HG03354 (cell line): ENCODE results near the gene MYL6.
"Not testable (repeated sequence)": the region's sequence is repeated elsewhere in the genome, so short reads cannot be mapped to it uniquely, and the experiment has no call there.

Experiments used
- ATAC-seq: cut with Tn5 transposase; IDR thresholded peaks from one replicate; pipeline ENCODE4 v1.9.1; 2021; ENCODE audit warnings: mild to moderate bottlenecking; ENCODE audit not compliant: unreplicated experiment, poor library complexity, severe bottlenecking

The MYL6 gene

GRCh38 chr12:56154818-56155217, 3.3 kb upstream of the MYL6 start:
- no peak for ATAC-seq

GRCh38 chr12:56155256-56155845, 2.8 kb upstream of the MYL6 start:
- no peak for ATAC-seq

- ATAC-seq = not testable (repeated sequence)
These were observed 1.5 kb upstream of the MYL6 start for GRCh38 chr12:56156464-56157200.

- ATAC-seq = peak; percentile 48
These were observed 744 bp upstream of the MYL6 start for GRCh38 chr12:56157201-56158028.

GRCh38 chr12:56158926-56159461, 835 bp downstream of the MYL6 start:
- no peak for ATAC-seq

GRCh38 chr12:56159482-56160192, 1.5 kb downstream of the MYL6 start:
- ATAC-seq = no peak

GRCh38 chr12:56160193-56160763, 2.1 kb downstream of the MYL6 start:
- no peak for ATAC-seq

GRCh38 chr12:56160894-56161689, 2.9 kb downstream of the MYL6 start:
- no peak for ATAC-seq

GRCh38 chr12:56161690-56162351, 3.7 kb downstream of the MYL6 start:
- no peak for ATAC-seq

GRCh38 chr12:56162468-56163290, 4.5 kb downstream of the MYL6 start:
- ATAC-seq = no peak

GRCh38 chr12:56163533-56164344, 5.6 kb downstream of the MYL6 start:
- no peak for ATAC-seq

GRCh38 chr12:56164345-56164729, 6.2 kb downstream of the MYL6 start:
- no peak for ATAC-seq

- ATAC-seq = no peak
These were observed 7.2 kb downstream of the MYL6 start for GRCh38 chr12:56165369-56165768.

GRCh38 chr12:56169229-56169759, 11.1 kb downstream of the MYL6 start:
- ATAC-seq = no peak

GRCh38 chr12:56172839-56173238, 14.7 kb downstream of the MYL6 start:
- no peak for ATAC-seq

- no peak for ATAC-seq
These were observed 20.2 kb downstream of the MYL6 start for GRCh38 chr12:56178347-56178746.
